Endodermal cell (in vitro differentiated cells): ENCODE data around the gene SATB1. TPM values are rescaled to one million over a fixed set of nuclear protein-coding genes. Genes with fewer than 3 reads are reported as not detected.

ENCODE experiments used
- DNase-seq: peaks from one replicate; pipeline ENCODE4 v3.0.0-alpha.2; 2017
- H3K27ac ChIP-seq: 2 replicates; pipeline ENCODE4 v1.5.1; 2013; ENCODE audit warnings: mild to moderate bottlenecking, low read depth, low read length, moderate library complexity
- H3K27me3 ChIP-seq: 2 replicates; pipeline ENCODE4 v1.6.1; 2013; ENCODE audit warnings: mild to moderate bottlenecking, low read length, moderate library complexity; ENCODE audit not compliant: insufficient read depth, control insufficient read depth, poor library complexity, severe bottlenecking
- H3K36me3 ChIP-seq: 2 replicates; pipeline ENCODE4 v1.7.0; 2013; ENCODE audit warnings: mild to moderate bottlenecking, low read length, moderate library complexity; ENCODE audit not compliant: control insufficient read depth, insufficient read depth
- H3K4me1 ChIP-seq: one replicate; pipeline ENCODE4 v1.7.0; 2013; ENCODE audit warnings: low read length; ENCODE audit not compliant: control insufficient read depth, insufficient read depth
- H3K4me3 ChIP-seq: 2 replicates; pipeline ENCODE4 v1.5.1; 2013; ENCODE audit warnings: mild to moderate bottlenecking, low read length, moderate library complexity
- H3K9ac ChIP-seq: 2 replicates; pipeline ENCODE4 v1.6.1; 2013; ENCODE audit warnings: mild to moderate bottlenecking, low read length, moderate library complexity; ENCODE audit not compliant: poor library complexity, severe bottlenecking; ENCODE audit errors: extremely low read depth
- H3K9me3 ChIP-seq: 2 replicates; pipeline ENCODE4 v1.6.1; 2013; ENCODE audit warnings: mild to moderate bottlenecking, low read length, moderate library complexity; ENCODE audit not compliant: control insufficient read depth
- H3K27ac Mint-ChIP-seq: 2 replicates; pipeline ENCODE4 v1.8.0; 2020; ENCODE audit warnings: mixed read lengths
- H3K27me3 Mint-ChIP-seq: 2 replicates; pipeline ENCODE4 v1.8.0; 2021; ENCODE audit warnings: mild to moderate bottlenecking, mixed read lengths; ENCODE audit not compliant: insufficient read depth
- H3K36me3 Mint-ChIP-seq: 2 replicates; pipeline ENCODE4 v1.8.0; 2020; ENCODE audit warnings: low read depth, mixed read lengths
- H3K4me1 Mint-ChIP-seq: 2 replicates; pipeline ENCODE4 v1.8.0; 2020; ENCODE audit warnings: mixed read lengths
- H3K4me3 Mint-ChIP-seq: 2 replicates; pipeline ENCODE4 v1.8.0; 2020; ENCODE audit warnings: mild to moderate bottlenecking, moderate library complexity, mixed read lengths
- H3K9me3 Mint-ChIP-seq: 2 replicates; pipeline ENCODE4 v1.8.0; 2020; ENCODE audit warnings: mild to moderate bottlenecking, mixed read lengths
- CTCF ChIP-seq: fragments of 200-600 bp; sonication (generic); conservative IDR thresholded peaks from 2 replicates; pipeline ENCODE4 v1.5.0; 2021; ENCODE audit warnings: antibody characterized with exemption, mild to moderate bottlenecking
- WGBS, 2 experiments: methylation state at CpG; one replicate each; pipeline versions ENCODE4 v1.1.5 to v1.1.7; 2013; ENCODE audit warnings: missing lambda C conversion rate in 2 of 2, mixed read lengths in 1 of 2; ENCODE audit not compliant: insufficient coverage in 1 of 2, insufficient read length in 1 of 2; 5-methylcytosine and 5-hydroxymethylcytosine counted together
- total RNA-seq, 2 donors: library from RNA; stranded (reverse); fragmentation: NEBNext Ultra II Directional in 1 of 2; extraction: Animal tissue kit (Norgen Biotek cat#: 25700) in 1 of 2; gene quantifications; 2 replicates in 1 of 2; 3 replicates in 1 of 2; pipeline ENCODE4 v1.2.1, GENCODE V29; 2021

SATB1 gene
- total RNA-seq, 2 donors from 2014 or later = 31.5 to 38.6 TPM

- peak overlapping the region; percentile 49 for H3K27ac ChIP-seq
These were observed 1.5 kb downstream of the SATB1 start for GRCh38 chr3:18423401-18424212.

GRCh38 chr3:18422972-18423371, 2.2 kb downstream of the SATB1 start:
- peak overlapping the region; percentile 77 for H3K4me3 Mint-ChIP-seq
- Histone ChIP-seq H3K36me3 (peaks cover 27% of the 10 kb centered on the region), H3K27me3 (no peaks in the 10 kb centered on the region), H3K27ac (no peak overlapping the region), H3K9me3 (no peaks in the 10 kb centered on the region), H3K9ac (peak overlapping the region; percentile 72), H3K4me1 (no peaks in the 10 kb centered on the region), H3K4me3 (peak overlapping the region; percentile 97)
- no peak for TF ChIP-seq CTCF
- peaks cover 12% of the 10 kb centered on the region for H3K4me1 Mint-ChIP-seq
- no peaks in the 10 kb centered on the region for H3K9me3 Mint-ChIP-seq
- no peak for DNase-seq
- peaks cover 1% of the 10 kb centered on the region for H3K27me3 Mint-ChIP-seq
- 26 to 35% methylated on average over 4 to 5 of the region's 5 CpGs for WGBS, 2 experiments
- H3K27ac Mint-ChIP-seq = no peak overlapping the region
- H3K36me3 Mint-ChIP-seq = peaks cover 14% of the 10 kb centered on the region

More at GRCh38 chr3:18423401-18424212, 1.5 kb downstream of the SATB1 start:
- Histone ChIP-seq H3K4me1 (no peaks in the 10 kb centered on the region), H3K36me3 (peaks cover 21% of the 10 kb centered on the region), H3K4me3 (peak overlapping the region; percentile 97), H3K27me3 (no peaks in the 10 kb centered on the region), H3K9me3 (no peaks in the 10 kb centered on the region), H3K9ac (peak overlapping the region; percentile 72)
- peaks cover 1% of the 10 kb centered on the region for H3K27me3 Mint-ChIP-seq
- DNase-seq = peak; percentile 83
- 1% methylated on average over 11 to 20 of the region's 22 CpGs for WGBS, 2 experiments
- H3K4me1 Mint-ChIP-seq = peaks cover 12% of the 10 kb centered on the region
- TF ChIP-seq CTCF = no peak
- H3K27ac Mint-ChIP-seq = peak overlapping the region; percentile 40
- H3K36me3 Mint-ChIP-seq = peaks cover 10% of the 10 kb centered on the region
- peak overlapping the region; percentile 77 for H3K4me3 Mint-ChIP-seq
- H3K9me3 Mint-ChIP-seq = no peaks in the 10 kb centered on the region

DNA sequence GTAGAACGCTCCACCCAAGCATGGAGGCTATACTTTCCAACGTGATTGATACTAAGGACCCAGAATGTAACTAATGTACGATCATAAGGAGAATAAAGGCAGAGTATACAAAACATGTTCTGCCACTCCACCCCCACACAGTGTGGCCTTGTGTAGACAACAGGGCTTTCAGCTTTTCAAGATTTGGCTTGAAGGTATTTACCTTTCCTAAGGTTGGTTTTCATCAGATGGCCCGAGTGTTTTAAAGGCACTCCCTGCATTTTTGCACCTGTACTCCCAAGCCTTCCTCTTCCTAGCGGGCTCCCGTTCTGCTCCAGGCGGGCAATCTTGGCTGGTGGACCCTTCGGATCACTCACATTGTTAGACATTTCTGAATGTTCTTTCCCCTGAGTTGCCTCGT, 4.6 kb downstream of the SATB1 start:
- Mint-ChIP-seq H3K4me3 (no peak overlapping the region), H3K27ac (no peak overlapping the region), H3K36me3 (peaks cover 16% of the 10 kb centered on the region), H3K4me1 (peaks cover 7% of the 10 kb centered on the region), H3K9me3 (no peaks in the 10 kb centered on the region), H3K27me3 (no peaks in the 10 kb centered on the region)
- 93 to 96% methylated on average over 8 to 9 of the region's 9 CpGs for WGBS, 2 experiments
- Histone ChIP-seq H3K4me1 (no peaks in the 10 kb centered on the region), H3K9me3 (no peaks in the 10 kb centered on the region), H3K4me3 (no peak overlapping the region), H3K27me3 (no peaks in the 10 kb centered on the region), H3K27ac (no peak overlapping the region), H3K9ac (no peak overlapping the region), H3K36me3 (peaks cover 51% of the 10 kb centered on the region)
- DNase-seq = no peak
- TF ChIP-seq CTCF = no peak
